Left renal pelvis (tissue), 4 donors: ENCODE measurements around the gene NXPE3. TPM values are rescaled to one million over a fixed set of nuclear protein-coding genes. Genes with fewer than 3 reads are reported as not detected.

Source experiments
- DNase-seq, 4 donors: peaks; one replicate each; pipeline ENCODE4 v3.0.0-alpha.2; 2013; ENCODE audit warnings: low read depth in 4 of 4, low spot score in 3 of 4
- polyA plus RNA-seq, 4 donors: library from polyadenylated mRNA; unstranded; fragments of 120-200 nt; gene quantifications; one replicate each; pipeline ENCODE4 v1.2.1, GENCODE V29; 2013; ENCODE audit not compliant: insufficient read length in 4 of 4

NXPE3 gene
- polyA plus RNA-seq, 4 donors = 5.6 to 8.8 (median 6.2) TPM

DNA sequence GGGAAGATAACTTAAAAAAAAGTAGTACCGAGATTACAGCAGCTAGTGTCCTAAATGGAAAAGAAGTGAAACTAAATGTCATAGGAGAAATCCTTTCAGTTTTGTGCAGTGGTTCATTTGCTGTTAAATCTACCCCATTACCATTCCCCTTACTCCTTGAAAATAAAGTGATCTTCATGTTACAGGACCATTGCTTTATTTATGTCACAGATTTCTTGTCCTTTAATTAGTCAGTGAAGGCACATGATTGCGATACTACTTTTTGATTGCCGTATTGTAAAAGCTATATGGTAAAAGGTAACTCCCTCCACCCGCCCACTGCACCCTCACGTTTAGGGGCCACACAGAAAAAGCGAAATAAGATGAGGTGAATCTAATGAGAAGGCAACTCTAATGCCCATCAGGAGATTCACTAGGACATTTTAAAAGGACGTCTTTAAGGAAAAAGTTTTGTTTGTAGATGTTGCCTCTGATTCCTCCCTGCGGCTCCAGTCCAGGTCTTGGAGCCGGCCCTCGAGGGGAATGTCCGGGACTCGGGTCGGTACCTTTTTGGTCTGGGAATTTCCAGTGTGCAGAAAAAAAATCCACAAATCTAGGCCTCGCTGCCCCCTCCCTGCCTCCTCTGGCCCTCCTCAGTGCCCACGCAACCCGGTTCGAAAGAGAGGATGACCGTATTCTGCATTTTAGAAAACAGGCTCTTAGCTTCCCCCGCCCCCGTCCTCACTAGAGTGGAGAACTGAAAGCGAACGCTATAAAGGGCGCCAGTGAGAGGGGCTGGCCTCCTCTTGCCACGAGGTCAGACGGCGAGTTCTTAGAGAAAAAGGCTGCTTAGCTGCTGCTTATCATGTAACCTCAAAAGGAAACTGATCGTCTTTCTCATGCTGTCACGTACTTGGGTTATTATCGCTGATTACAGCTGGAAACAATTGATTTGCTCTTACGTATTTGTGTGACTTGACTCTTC, 48.5 kb downstream of the NXPE3 start:
- peak in 1 of 4 donors; percentile 65 for DNase-seq

- DNase-seq = no peak
Observed at GRCh38 chr3:101828276-101828675, 49.3 kb downstream of the NXPE3 start.

DNA sequence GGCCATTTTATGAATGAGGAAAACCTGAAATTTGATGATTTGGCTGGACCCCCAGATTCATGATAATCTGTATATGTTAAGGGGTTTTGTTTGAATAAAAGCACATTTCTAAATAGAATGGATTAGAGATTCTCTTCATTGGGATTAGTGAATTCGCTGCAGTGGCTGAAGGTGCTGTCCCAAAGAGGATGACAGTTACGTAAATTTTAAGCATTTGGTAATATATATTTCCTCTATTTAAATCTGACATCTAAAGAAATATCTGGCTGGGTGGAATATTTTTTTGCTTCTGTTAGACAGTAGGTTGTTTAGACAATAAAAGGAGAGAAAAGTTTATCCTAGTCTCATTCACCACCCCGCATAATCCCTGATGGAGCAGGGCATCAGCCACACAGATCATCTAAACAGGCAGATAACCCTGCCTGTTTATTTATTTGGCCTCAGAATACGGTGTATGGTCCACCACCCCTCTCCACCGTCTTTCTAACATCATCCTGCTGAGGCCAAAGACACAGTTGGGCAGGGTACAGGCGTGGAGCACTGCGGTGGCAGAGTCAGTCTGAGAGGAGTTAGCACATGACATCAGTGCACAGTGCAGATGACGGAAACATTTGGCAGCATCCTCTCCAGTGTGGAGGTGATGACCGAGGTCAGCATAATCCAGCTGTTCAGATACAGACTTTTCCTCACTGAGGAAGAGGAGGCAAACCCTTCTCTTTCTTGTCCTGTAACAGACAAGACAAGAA, 49.9 kb downstream of the NXPE3 start:
- DNase-seq = no peak

DNA sequence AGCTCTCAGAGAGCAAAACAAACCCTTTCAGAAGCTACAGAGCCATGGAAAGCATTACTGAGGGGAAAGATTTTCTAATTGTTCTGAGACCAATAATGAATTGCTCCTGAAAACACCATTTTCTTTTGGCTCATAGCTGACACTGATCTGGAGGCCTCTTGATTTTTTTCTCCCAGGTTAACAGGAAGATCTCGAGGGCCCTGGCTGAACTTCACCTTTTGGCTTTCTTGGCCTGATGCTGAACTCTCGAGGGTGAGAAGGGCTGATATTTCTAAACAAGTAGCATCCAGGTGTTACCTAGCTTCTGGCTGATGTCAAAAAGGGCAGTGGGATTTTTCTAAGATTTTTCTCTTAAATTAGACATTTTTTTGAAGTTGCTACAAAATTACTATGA, 50.4 kb downstream of the NXPE3 start:
- DNase-seq = no peak

GRCh38 chr3:101829874-101830273, 50.9 kb downstream of the NXPE3 start:
- no peak for DNase-seq

DNA sequence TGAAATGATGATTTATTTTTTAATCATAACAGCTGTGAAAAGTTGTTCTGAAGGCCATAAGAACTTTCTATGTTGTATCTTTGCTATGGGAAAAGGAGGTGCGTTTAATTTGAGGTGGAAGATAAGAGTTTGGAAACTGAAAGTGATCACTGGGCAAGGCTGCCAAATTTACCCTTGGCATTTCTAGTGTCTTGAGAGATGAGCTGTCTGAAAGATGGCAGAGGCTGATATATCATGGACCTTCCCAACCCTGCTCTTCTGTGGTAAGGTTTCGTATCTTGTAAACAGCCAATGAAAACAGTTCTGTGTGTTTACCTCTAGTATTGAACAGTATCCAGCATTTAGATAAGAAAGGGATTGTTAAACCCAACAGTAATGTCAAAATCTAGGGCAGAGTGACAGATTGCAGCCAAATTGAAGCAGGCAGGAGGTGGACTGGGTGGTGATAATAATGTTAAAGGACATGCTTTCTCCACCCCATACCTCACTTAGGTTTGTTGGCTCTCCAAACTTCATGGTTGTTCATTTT, 54.5 kb downstream of the NXPE3 start:
- no peak for DNase-seq

DNA sequence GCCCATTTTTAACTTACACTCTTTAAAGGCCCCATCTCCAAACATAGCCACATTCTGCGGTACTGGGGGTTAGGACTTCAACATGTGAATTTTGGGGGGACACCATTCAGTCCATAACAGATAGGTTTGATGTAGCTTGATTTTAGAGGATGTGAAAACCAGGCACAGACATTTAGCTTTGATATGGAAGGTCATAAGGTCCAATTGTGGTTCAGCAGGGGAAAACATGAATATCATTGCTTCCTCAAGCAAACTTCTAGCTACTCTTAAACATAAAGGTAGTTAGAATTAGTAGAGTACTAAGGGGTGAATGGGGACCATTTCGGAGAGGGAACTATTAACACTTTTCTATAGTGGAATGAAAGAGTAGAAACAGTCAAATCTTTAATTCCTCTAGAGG, 56.7 kb downstream of the NXPE3 start:
- no peak for DNase-seq

DNA sequence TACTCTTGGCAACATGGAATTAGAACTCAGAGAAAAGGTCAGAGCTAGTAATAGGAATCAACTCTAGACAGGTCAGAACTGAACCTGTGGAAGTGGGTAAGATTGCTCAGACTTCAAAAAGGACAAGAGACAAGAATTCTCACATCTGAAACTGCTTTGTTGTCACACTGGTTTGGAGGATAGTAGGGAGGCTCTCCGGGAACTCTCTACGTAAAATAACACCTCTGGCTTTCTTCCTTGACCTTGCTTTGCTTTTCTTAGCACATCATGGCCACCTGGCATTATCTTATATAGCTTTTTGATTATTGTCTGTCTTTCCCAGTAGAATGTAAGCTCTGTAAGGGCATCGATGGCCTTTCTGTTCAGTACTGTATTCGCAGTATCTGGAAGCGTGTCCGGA, 57.1 kb downstream of the NXPE3 start:
- no peak for DNase-seq

DNA sequence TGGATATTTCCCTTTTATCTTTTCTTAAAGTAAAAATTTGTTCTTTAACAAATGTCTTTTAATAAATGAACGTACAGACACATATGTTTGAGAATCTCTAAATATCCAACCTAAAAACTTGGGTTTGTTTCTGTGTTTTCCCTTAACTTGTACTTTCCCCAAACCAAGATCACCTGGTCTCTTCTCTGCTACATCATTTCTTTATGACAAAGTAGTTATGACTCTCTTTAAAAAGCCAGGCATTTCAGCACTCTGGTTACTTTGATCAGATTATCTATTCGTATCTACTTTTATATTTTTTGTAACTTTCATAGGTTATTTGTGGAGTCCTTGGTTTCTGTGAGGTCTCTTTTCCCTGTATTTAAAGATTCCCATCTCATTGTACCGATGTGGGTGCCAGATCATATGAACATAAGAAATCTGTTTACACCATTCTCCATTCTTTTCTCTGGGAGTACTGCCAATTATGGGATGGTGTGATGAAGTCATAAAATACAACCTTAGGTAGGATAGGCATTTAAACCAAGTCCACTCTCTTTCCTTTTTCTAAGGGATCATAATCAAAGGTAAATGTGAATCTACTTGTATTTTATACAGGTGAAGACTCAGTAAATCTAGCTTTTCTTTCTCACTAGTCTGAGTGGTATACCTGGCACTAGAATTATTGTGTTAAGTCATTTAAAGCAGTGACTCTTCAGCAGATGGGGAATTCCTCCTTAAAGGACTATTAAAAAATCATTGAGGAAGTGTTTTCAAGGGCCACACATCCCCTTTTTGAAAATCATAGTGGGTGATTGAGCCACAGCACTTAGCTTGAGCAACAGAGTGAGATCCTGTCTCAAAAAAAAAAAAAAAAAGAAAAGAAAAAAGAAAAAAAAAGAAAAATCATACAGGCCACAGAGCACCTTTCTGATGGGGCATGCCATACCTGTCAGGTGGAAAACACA, 57.9 kb downstream of the NXPE3 start:
- DNase-seq = no peak

- no peak for DNase-seq
Observed at GRCh38 chr3:101838691-101839090, 59.7 kb downstream of the NXPE3 start.

DNA sequence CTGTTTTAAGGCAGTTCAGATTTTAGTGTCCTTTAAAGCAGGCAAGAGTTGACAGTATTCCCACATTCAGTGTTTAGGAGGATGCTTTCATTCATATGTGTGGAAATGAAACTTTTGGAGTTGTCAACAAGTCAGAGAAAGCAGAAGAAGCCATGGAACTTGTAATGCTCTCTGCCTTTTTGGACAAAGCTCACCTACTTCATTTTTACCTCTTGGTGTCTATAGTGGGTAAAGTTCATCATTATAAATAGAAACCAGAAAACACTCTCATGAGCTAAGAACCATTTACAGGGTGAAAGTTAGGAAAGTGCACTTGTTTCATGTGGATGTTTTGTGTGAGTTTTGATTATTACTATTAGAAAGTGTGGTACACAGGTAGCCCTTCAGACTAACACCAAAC, 61.1 kb downstream of the NXPE3 start:
- DNase-seq = no peak

GRCh38 chr3:101842245-101842934, 63.4 kb downstream of the NXPE3 start:
- no peak for DNase-seq

DNA sequence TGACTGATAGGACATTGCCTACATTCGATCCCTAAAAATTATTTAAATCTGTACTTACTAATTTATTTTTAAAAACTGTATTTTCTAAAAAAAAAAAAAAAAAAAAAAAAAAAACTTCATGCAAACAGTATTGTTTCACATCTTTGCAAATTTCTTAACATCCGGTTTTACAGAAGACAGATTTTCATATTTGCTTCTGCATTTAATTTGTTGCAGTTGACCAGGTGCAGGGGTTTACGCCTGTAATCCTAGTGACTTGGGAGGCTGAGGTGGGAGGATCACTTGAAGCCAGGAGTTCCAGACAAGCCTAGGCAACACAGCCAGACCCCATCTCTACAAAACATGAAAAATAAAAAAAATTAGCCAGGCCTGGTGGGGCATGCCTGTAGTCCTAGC, 63.9 kb downstream of the NXPE3 start:
- DNase-seq = no peak

- DNase-seq = no peak
Observed at GRCh38 chr3:101845425-101845824, 66.4 kb downstream of the NXPE3 start.

GRCh38 chr3:101846709-101847108, 67.7 kb downstream of the NXPE3 start:
- no peak for DNase-seq

GRCh38 chr3:101847328-101847727, 68.3 kb downstream of the NXPE3 start:
- no peak for DNase-seq

GRCh38 chr3:101848326-101848725, 69.3 kb downstream of the NXPE3 start:
- DNase-seq = no peak

- peak; percentile 67 to 82 (median 74) for DNase-seq
Observed at GRCh38 chr3:101848754-101849713, 70.0 kb downstream of the NXPE3 start, which contains the start of gene NFKBIZ. NFKBIZ (plus strand) TSS chr3:101849514; CDS start chr3:101849629, 115 bp downstream.
